HEK293T (cell line): ENCODE results near the gene HDLBP.

ENCODE experiments used
- ARNT ChIP-seq: fragments of 450-650 bp; IDR thresholded peaks from 2 replicates; pipeline ENCODE4 v1.6.1; 2017; ENCODE audit warnings: mild to moderate bottlenecking
- BHLHE40 ChIP-seq: fragments of 450-650 bp; IDR thresholded peaks from 2 replicates; pipeline ENCODE4 v1.6.1; 2016; ENCODE audit warnings: mild to moderate bottlenecking, moderate library complexity, borderline replicate concordance
- CTBP1 ChIP-seq: fragments of 450-650 bp; IDR thresholded peaks from 2 replicates; pipeline ENCODE4 v1.6.1; 2016; ENCODE audit warnings: borderline replicate concordance
- ELF4 ChIP-seq: fragments of 450-650 bp; IDR thresholded peaks from 2 replicates; pipeline ENCODE4 v1.6.1; 2017; ENCODE audit warnings: antibody characterized with exemption
- FOXK2 ChIP-seq: fragments of 450-650 bp; IDR thresholded peaks from 2 replicates; pipeline ENCODE4 v1.6.1; 2016; ENCODE audit warnings: mild to moderate bottlenecking
- FOXM1 ChIP-seq: fragments of 450-650 bp; IDR thresholded peaks from 2 replicates; pipeline ENCODE4 v1.6.1; 2017; ENCODE audit warnings: mild to moderate bottlenecking, borderline replicate concordance
- L3MBTL2 ChIP-seq: fragments of 450-650 bp; conservative IDR thresholded peaks from 2 replicates; pipeline ENCODE4 v1.6.1; 2016; ENCODE audit warnings: mild to moderate bottlenecking
- LEF1 ChIP-seq: fragments of 450-650 bp; IDR thresholded peaks from 2 replicates; pipeline ENCODE4 v1.6.1; 2017; ENCODE audit warnings: mild to moderate bottlenecking, borderline replicate concordance
- NFRKB ChIP-seq: fragments of 450-650 bp; IDR thresholded peaks from 2 replicates; pipeline ENCODE4 v1.6.1; 2016; ENCODE audit warnings: mild to moderate bottlenecking, moderate library complexity
- PKNOX1 ChIP-seq: fragments of 450-650 bp; IDR thresholded peaks from 2 replicates; pipeline ENCODE4 v1.6.1; 2016
- SP1 ChIP-seq: fragments of 450-650 bp; IDR thresholded peaks from 2 replicates; pipeline ENCODE4 v1.6.1; 2017
- SUZ12 ChIP-seq: fragments of 450-650 bp; IDR thresholded peaks from 2 replicates; pipeline ENCODE4 v1.6.1; 2016; ENCODE audit warnings: mild to moderate bottlenecking
- TARDBP ChIP-seq: fragments of 450-650 bp; IDR thresholded peaks from 2 replicates; pipeline ENCODE4 v1.6.1; 2016

DNA sequence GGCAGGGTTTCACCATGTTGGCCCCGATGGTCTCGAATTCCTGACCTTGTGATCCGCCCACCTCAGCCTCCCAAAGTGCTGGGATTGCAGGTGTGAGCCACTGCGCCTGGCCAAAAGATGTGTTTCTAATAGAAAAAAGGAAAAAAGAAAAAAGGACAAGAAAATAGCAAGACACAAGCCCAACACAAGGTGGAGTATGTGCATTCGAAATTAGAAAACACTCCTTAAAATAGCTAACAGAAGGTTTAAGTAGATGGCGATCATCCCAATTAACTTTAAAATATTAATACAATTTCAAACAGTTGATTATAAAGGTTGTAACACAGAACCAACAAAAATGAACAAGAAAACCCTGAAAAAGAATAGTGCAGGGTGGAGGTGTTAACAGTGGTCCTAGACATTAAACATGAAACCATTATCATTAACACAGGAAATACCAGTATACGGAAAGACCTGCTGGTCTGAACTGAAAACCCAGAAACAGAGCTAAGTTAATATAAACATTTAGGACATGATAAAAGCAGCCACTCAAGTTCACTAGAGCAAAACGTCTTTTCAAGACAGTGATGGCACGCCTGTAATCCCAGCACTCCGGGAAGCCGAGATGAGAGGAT lies 57.9 kb downstream of the HDLBP start:
- TF ChIP-seq FOXK2 (no peak), PKNOX1 (no peak), SUZ12 (no peak), BHLHE40 (no peak), SP1 (no peak), ELF4 (no peak), NFRKB (no peak), L3MBTL2 (no peak), TARDBP (no peak), ARNT (no peak), FOXM1 (no peak), CTBP1 (no peak), LEF1 (no peak)
